ENCODE measurements around the gene TMEM107.
A peak's percentile ranks its signal among the peaks of the same experiment; 100 is the strongest.

Gene TMEM107

GRCh38 chr17:8175795-8176196 is 384 bp downstream of the TMEM107 start (continued):
- peak; percentile 98 for TF ChIP-seq PRDM10 (tag by site-specific recombination; IDR thresholded peaks at IDR 0.05)
- peak; percentile 24; the same call in 1 of the 2 replicates for TF ChIP-seq TSHZ1 (tag by site-specific recombination; IDR thresholded peaks at IDR 0.05; ENCODE audit: borderline replicate concordance)
- TF ChIP-seq ZNF76 (tag by site-specific recombination; IDR thresholded peaks at IDR 0.05; ENCODE audit: borderline replicate concordance, low read depth): 0 out of 2 replicates have a peak, but pooled peaks have one; percentile 20
- TF ChIP-seq ZBTB11 (tag by site-specific recombination; conservative IDR thresholded peaks at IDR 0.05; ENCODE audit: low read depth): 0 out of 2 replicates have a peak, but pooled peaks have one; percentile 3

GRCh38 chr17:8173871-8174322 is 2.3 kb downstream of the TMEM107 start:
- no peaks in the 10 kb centered on the region for H3K36me3 ChIP-seq (ENCODE audit: control insufficient read depth in 2 of 2, insufficient read depth in 1 of 2, low read length in 2 of 2)
- H3K4me3 ChIP-seq (ENCODE audit: low read depth, low read length): peak overlapping the region; percentile 53
- no peaks in the 10 kb centered on the region for H3K9me3 ChIP-seq (ENCODE audit: control insufficient read depth, insufficient read depth, low read depth, low read length)
- H3K27ac ChIP-seq (ENCODE audit: extremely low read depth, low read depth, low read length): peak overlapping the region; percentile 89
- ChIA-PET CTCF (interaction anchor here (0.7 to 1.9 kb wide), 7 partner anchors 9 to 127 kb away, joined by 3 to 10 read pairs (median 6); partner anchors contain the start of gene ALOXE3), POLR2A (interaction anchor here (0.7 to 3.4 kb wide), 27 partner anchors 10 to 148 kb away, joined by 3 to 68 read pairs (median 7); partner anchors contain the start of genes AURKB, BORCS6, CTC1 and HES7)
- peaks cover 10% of the 10 kb centered on the region for H3K4me1 ChIP-seq (ENCODE audit: control insufficient read depth, insufficient read depth, low read length)
- no peak for TF ChIP-seq ZFP41 (tag by site-specific recombination; IDR thresholded peaks at IDR 0.05; ENCODE audit: borderline replicate concordance)
- peak; percentile 57; the same call in 1 of the 2 replicates for TF ChIP-seq IKZF3 (tag by site-specific recombination; IDR thresholded peaks at IDR 0.05)
- TF ChIP-seq ATF2 (tag by site-specific recombination; IDR thresholded peaks at IDR 0.05; ENCODE audit: low read depth): no peak
- TF ChIP-seq RBAK (tag by site-specific recombination; IDR thresholded peaks at IDR 0.05): no peak
- TF ChIP-seq ZBTB1 (tag by site-specific recombination; IDR thresholded peaks at IDR 0.05): no peak
- no peak; the same call in 1 of the 2 replicates for TF ChIP-seq ZNF341 (tag by site-specific recombination; IDR thresholded peaks at IDR 0.05; ENCODE audit: low read depth)
- TF ChIP-seq ZNF830 (tag by site-specific recombination; IDR thresholded peaks at IDR 0.05; ENCODE audit: low read depth): no peak
- no peak for TF ChIP-seq HOXD13 (CRISPR knock-in tag; IDR thresholded peaks at IDR 0.05; ENCODE audit: borderline replicate concordance)
- TF ChIP-seq ZNF362 (tag by site-specific recombination; IDR thresholded peaks at IDR 0.05): 0 out of 2 replicates have a peak, but pooled peaks have one; percentile 10
- TF ChIP-seq TRIM28 (IDR thresholded peaks at IDR 0.05; ENCODE audit: borderline replicate concordance, low read length): peak; percentile 80; the same call in 1 of the 2 replicates
- no peak for TF ChIP-seq ZBTB8A (tag by site-specific recombination; IDR thresholded peaks at IDR 0.05)
- no peak for TF ChIP-seq ZBTB10 (tag by site-specific recombination; IDR thresholded peaks at IDR 0.05)
- no peak for TF ChIP-seq ZNF223 (tag by site-specific recombination; IDR thresholded peaks at IDR 0.05)
- no peak for TF ChIP-seq ZNF140 (tag by site-specific recombination; IDR thresholded peaks at IDR 0.05)
